ENCODE results near the gene DCTN1.

GRCh38 chr2:74347742-74348141 is 32.4 kb downstream of the DCTN1 start:
- no peak for TF ChIP-seq POLR2A (IDR thresholded peaks at IDR 0.05; ENCODE audit: low read depth, low read length)
- TF ChIP-seq SPI1 (IDR thresholded peaks at IDR 0.05; ENCODE audit: low read depth, low read length), result no peak
- no peak for TF ChIP-seq POLR2AphosphoS5 (IDR thresholded peaks at IDR 0.05; ENCODE audit: low read depth, low read length)
- TF ChIP-seq TAF1 (IDR thresholded peaks at IDR 0.05; ENCODE audit: low read depth, low read length), result no peak
- no peak for TF ChIP-seq POU2F2 (IDR thresholded peaks at IDR 0.05; ENCODE audit: low read depth, low read length)
